NCI-H128 (cell line): Measurements from ENCODE around the gene STIM2.
"Not testable (repeated sequence)": the region's sequence is repeated elsewhere in the genome, so short reads cannot be mapped to it uniquely, and the experiment has no call there.

Source experiments
- DNase-seq: peaks from one replicate; lab custom pipeline; 2025; ENCODE audit not compliant: unreplicated experiment; lab: John Stamatoyannopoulos, UW

STIM2 gene

GRCh38 chr4:26866781-26867180 is 6.1 kb downstream of the STIM2 start:
- no peak for DNase-seq

- no peak for DNase-seq
Measured at GRCh38 chr4:26867914-26868684, 7.5 kb downstream of the STIM2 start.

GRCh38 chr4:26870576-26871262 is 10.1 kb downstream of the STIM2 start:
- DNase-seq = no peak

GRCh38 chr4:26871611-26872010 is 11.0 kb downstream of the STIM2 start:
- no peak for DNase-seq

- no peak for DNase-seq
Measured at GRCh38 chr4:26873391-26874026, 12.9 kb downstream of the STIM2 start.

GRCh38 chr4:26874110-26874509 is 13.5 kb downstream of the STIM2 start:
- DNase-seq = no peak

GRCh38 chr4:26877406-26877805 is 16.8 kb downstream of the STIM2 start:
- DNase-seq = no peak

- DNase-seq = no peak
Measured at GRCh38 chr4:26877961-26878360, 17.3 kb downstream of the STIM2 start.

GRCh38 chr4:26878794-26879391 is 18.3 kb downstream of the STIM2 start:
- DNase-seq = no peak

- DNase-seq = no peak
Measured at GRCh38 chr4:26879805-26880204, 19.2 kb downstream of the STIM2 start.

- DNase-seq = no peak
Measured at GRCh38 chr4:26884026-26884425, 23.4 kb downstream of the STIM2 start.

- no peak for DNase-seq
Measured at GRCh38 chr4:26884486-26884988, 23.9 kb downstream of the STIM2 start.

GRCh38 chr4:26885912-26886274 is 25.3 kb downstream of the STIM2 start:
- no peak for DNase-seq

GRCh38 chr4:26887143-26887542 is 26.5 kb downstream of the STIM2 start:
- DNase-seq = no peak

GRCh38 chr4:26887809-26888208 is 27.2 kb downstream of the STIM2 start:
- no peak for DNase-seq

GRCh38 chr4:26889356-26889755 is 28.7 kb downstream of the STIM2 start:
- DNase-seq = no peak

GRCh38 chr4:26891054-26891453 is 30.4 kb downstream of the STIM2 start:
- DNase-seq = no peak

- DNase-seq = no peak
Measured at GRCh38 chr4:26891867-26892266, 31.2 kb downstream of the STIM2 start.

- DNase-seq = no peak
Measured at GRCh38 chr4:26892480-26893150, 32.0 kb downstream of the STIM2 start.

- no peak for DNase-seq
Measured at GRCh38 chr4:26893491-26893890, 32.9 kb downstream of the STIM2 start.

GRCh38 chr4:26894881-26895280 is 34.2 kb downstream of the STIM2 start:
- not testable (repeated sequence) for DNase-seq
